GM12872 (cell line): Measurements from ENCODE around the gene MVB12B.

ENCODE experiments used
- CTCF ChIP-seq: IDR thresholded peaks from 3 replicates; pipeline ENCODE4 v1.5.1; 2011; ENCODE audit warnings: low read depth, mild to moderate bottlenecking, low read length, moderate library complexity; ENCODE audit not compliant: insufficient read depth

Gene MVB12B

GRCh38 chr9:126465977-126466376 is 139.3 kb downstream of the MVB12B start:
- TF ChIP-seq CTCF = no peak

GRCh38 chr9:126468141-126468825 is 141.7 kb downstream of the MVB12B start:
- TF ChIP-seq CTCF = no peak

GRCh38 chr9:126470241-126470993 is 143.8 kb downstream of the MVB12B start:
- TF ChIP-seq CTCF = no peak

GRCh38 chr9:126471084-126471624 is 144.5 kb downstream of the MVB12B start:
- no peak for TF ChIP-seq CTCF

- TF ChIP-seq CTCF = no peak
Observed at GRCh38 chr9:126472198-126472947, 145.7 kb downstream of the MVB12B start.

- no peak for TF ChIP-seq CTCF
Observed at GRCh38 chr9:126472948-126473298, 146.3 kb downstream of the MVB12B start.

- TF ChIP-seq CTCF = no peak
Observed at GRCh38 chr9:126474206-126474765, 147.7 kb downstream of the MVB12B start.
